Activated CD4-positive, alpha-beta T cell treated with anti-CD3 and anti-CD28 coated beads for 36 hours (primary cell): ENCODE data around the gene PRCC. TPM values are rescaled to one million over a fixed set of nuclear protein-coding genes. Genes with fewer than 3 reads are reported as not detected.

ENCODE experiments used
- ATAC-seq: fragments of 200-7000 bp; cut with Tn5 transposase; one replicate; pipeline ENCODE4 v1.10.0; 2021; ENCODE audit warnings: mild to moderate bottlenecking, moderate library complexity
- CTCF ChIA-PET: fragments of 350-600 bp; sonication (Branson Sonifier 250); formaldehyde crosslinking; loops from one replicate; lab custom pipeline; 2021; ENCODE audit warnings: antibody characterized with exemption; lab: Charles Lee
- POLR2A ChIA-PET: fragments of 350-600 bp; sonication (Branson Sonifier 250); formaldehyde crosslinking; loops from one replicate; lab custom pipeline; 2021; ENCODE audit warnings: antibody characterized with exemption, inconsistent platforms; lab: Charles Lee
- DNase-seq: peaks from one replicate; pipeline ENCODE4 v3.0.0-alpha.2; 2020
- H3K27ac Mint-ChIP-seq: one replicate; pipeline ENCODE4 v1.8.0; 2021; ENCODE audit warnings: mixed read lengths
- H3K27me3 Mint-ChIP-seq: one replicate; pipeline ENCODE4 v1.8.0; 2021; ENCODE audit warnings: mixed read lengths
- H3K36me3 Mint-ChIP-seq: one replicate; pipeline ENCODE4 v1.8.0; 2021; ENCODE audit warnings: low read depth, mixed read lengths
- H3K4me1 Mint-ChIP-seq: one replicate; pipeline ENCODE4 v1.8.0; 2021; ENCODE audit warnings: mixed read lengths
- H3K4me3 Mint-ChIP-seq: one replicate; pipeline ENCODE4 v1.8.0; 2021; ENCODE audit warnings: mild to moderate bottlenecking, moderate library complexity, mixed read lengths
- H3K9me3 Mint-ChIP-seq: one replicate; pipeline ENCODE4 v1.8.0; 2021; ENCODE audit warnings: low read depth, mixed read lengths
- intact Hi-C, 2 experiments: fragments of 100-400 bp; cut with DNase I in 1 of 2; cut with micrococcal nuclease in 1 of 2; formaldehyde crosslinking; loops; one replicate each; pipeline versions ENCODE4 v1.14.2 to v1.15.1; 2022 to 2024; cut with DNase I, micrococcal nuclease
- total RNA-seq, 2 experiments: library from RNA; stranded (reverse); gene quantifications; one replicate each; pipeline ENCODE4 v1.2.3, GENCODE V29; 2021

PRCC gene
- total RNA-seq, 2 experiments from 2014 or later: 80.4 to 110 TPM

DNA sequence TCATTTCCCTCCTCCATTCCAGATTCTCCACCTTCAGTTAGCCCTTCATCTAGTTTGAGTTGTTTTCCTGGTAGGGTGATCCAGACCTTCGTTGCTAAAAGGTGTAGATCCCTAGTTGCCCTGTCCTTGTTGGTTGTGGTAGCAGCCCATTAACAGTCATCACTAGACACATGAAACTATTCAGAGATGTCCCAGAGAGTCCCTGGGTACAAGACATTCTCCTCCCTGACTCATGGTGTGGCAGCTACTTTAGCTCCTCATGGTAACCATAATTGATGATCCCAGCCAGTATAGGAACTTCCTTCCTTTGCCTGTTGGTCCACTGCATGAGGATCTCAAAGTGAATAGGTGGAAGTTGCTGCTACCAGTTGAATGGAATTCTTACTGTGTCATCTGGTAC is 55.3 kb downstream of the PRCC start:
- Mint-ChIP-seq H3K27ac (peak overlapping the region; percentile 70), H3K9me3 (no peaks in the 10 kb centered on the region), H3K36me3 (no peaks in the 10 kb centered on the region), H3K4me3 (no peak overlapping the region), H3K4me1 (peaks cover 32% of the 10 kb centered on the region), H3K27me3 (no peaks in the 10 kb centered on the region)
- ChIA-PET POLR2A (interaction anchor here (0.6 to 1.2 kb wide), 3 partner anchors 13 to 603 kb away, joined by 3 to 4 read pairs (median 3); no protein-coding TSS in a partner anchor), CTCF (interaction anchor here (0.7 to 2.2 kb wide), 6 partner anchors 9 to 1933 kb away, joined by 3 to 12 read pairs (median 6); no protein-coding TSS in a partner anchor)
- DNase-seq (no peak), ATAC-seq (peak; percentile 31)
- intact Hi-C loops: no loop called here

DNA sequence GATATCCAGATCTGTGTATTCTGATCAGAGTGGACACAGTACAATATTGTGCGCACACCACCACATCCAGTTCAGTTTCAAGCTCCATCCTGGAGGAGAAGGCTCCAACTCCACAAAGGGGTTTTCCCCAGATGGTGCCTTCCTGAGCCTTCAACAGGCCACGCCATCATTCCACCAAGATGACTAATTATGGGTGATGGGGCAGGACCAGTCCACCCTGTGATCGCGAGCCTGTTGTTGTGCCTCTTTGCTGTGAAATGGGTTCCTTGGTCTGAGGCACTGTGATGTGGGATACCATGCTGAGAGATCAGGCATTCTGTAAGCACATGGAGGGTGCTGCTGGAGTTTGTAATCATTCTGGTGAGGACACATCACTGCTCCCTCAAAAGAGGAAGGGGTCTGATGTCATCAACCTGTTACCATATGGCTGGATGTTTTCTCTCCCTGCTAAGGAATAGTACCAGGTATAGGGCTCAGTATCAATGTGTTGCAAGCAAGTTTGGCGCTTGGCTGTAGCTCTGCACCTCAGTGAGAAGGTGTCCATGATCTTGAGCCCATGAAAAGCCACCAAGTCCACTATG is 56.0 kb downstream of the PRCC start:
- Mint-ChIP-seq H3K9me3 (no peaks in the 10 kb centered on the region), H3K27ac (no peak overlapping the region), H3K27me3 (no peaks in the 10 kb centered on the region), H3K4me3 (no peak overlapping the region), H3K4me1 (peaks cover 28% of the 10 kb centered on the region), H3K36me3 (no peaks in the 10 kb centered on the region)
- ChIA-PET POLR2A (no interaction called here), CTCF (interaction anchor here (0.6 to 4.3 kb wide), 2 partner anchors 15 to 97 kb away, joined by 4 to 26 read pairs; no protein-coding TSS in a partner anchor)
- intact Hi-C loops: no loop called here
- no peak for ATAC-seq
- no peak for DNase-seq

DNA sequence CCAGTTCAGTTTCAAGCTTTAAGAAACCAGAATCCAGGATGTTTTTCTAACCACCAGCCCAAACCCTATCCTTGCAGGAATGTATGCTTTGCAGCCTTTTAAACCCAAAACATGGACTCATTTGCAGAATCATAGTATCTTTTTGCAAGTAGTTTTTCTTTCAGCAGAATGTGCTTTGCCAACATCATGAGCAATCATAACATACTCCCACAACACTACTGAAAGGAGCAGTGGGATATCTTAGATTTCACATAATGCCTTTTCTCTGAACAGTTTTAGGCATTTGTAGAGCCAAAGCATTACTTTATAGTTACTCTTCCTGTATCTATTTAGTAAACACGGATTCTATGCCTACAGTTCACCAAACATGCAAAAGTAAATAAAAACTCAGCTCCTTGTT is 59.3 kb downstream of the PRCC start:
- intact Hi-C loops: no loop called here
- H3K27ac Mint-ChIP-seq: no peak overlapping the region
- POLR2A ChIA-PET: no interaction called here
- peaks cover 17% of the 10 kb centered on the region for H3K4me1 Mint-ChIP-seq
- DNase-seq (no peak), ATAC-seq (no peak)
- no peaks in the 10 kb centered on the region for H3K36me3 Mint-ChIP-seq
- H3K27me3 Mint-ChIP-seq: peaks cover 4% of the 10 kb centered on the region
- no peak overlapping the region for H3K4me3 Mint-ChIP-seq
- CTCF ChIA-PET: interaction anchor here (0.6 to 4.3 kb wide), 6 partner anchors 12 to 42 kb away, joined by 3 to 26 read pairs (median 3); no protein-coding TSS in a partner anchor
- no peaks in the 10 kb centered on the region for H3K9me3 Mint-ChIP-seq

GRCh38 chr1:156828400-156829124 is 61.2 kb downstream of the PRCC start:
- Mint-ChIP-seq H3K4me1 (peaks cover under 1% of the 10 kb centered on the region), H3K27ac (no peak overlapping the region), H3K36me3 (no peaks in the 10 kb centered on the region), H3K9me3 (no peaks in the 10 kb centered on the region), H3K27me3 (peaks cover 7% of the 10 kb centered on the region), H3K4me3 (no peak overlapping the region)
- ChIA-PET CTCF (interaction anchor here (2.4 kb wide), 1 partner anchor 10 kb away, joined by 19 read pairs; no protein-coding TSS in a partner anchor), POLR2A (no interaction called here)
- intact Hi-C loops: no loop called here
- DNase-seq (no peak), ATAC-seq (peak; percentile 30)

GRCh38 chr1:156832434-156832833 is 65.1 kb downstream of the PRCC start:
- H3K27ac Mint-ChIP-seq: no peak overlapping the region
- ATAC-seq (no peak), DNase-seq (no peak)
- H3K4me3 Mint-ChIP-seq: no peak overlapping the region
- ChIA-PET CTCF (interaction anchor here (0.6 to 1.8 kb wide), 5 partner anchors 11 to 37 kb away, joined by 3 to 7 read pairs (median 4); no protein-coding TSS in a partner anchor), POLR2A (no interaction called here)
- H3K36me3 Mint-ChIP-seq: no peaks in the 10 kb centered on the region
- H3K27me3 Mint-ChIP-seq: peaks cover 7% of the 10 kb centered on the region
- intact Hi-C loops: no loop called here
- H3K4me1 Mint-ChIP-seq: peaks cover 31% of the 10 kb centered on the region
- H3K9me3 Mint-ChIP-seq: no peaks in the 10 kb centered on the region

DNA sequence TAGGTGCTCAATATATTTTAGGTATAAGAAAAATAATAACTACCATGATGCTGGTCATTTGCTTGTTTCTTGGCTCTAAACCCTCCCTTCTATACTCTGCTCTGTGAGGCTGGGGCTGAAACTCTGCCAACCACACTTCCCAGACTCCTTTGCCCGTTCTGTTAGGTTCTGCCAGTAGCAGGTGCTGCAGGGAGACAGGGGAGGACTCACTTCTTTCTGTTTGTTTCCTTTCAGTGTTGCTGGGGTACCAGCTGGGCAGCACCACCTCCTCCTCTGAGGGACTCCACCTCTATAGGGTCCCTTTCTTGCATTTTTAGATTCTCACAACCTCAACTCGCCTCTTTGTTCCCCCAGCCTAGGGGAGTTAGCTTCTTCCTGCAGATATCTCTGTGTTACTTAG is 66.3 kb downstream of the PRCC start:
- H3K27me3 Mint-ChIP-seq: peaks cover 7% of the 10 kb centered on the region
- H3K9me3 Mint-ChIP-seq: no peaks in the 10 kb centered on the region
- ChIA-PET POLR2A (no interaction called here), CTCF (interaction anchor here (0.8 to 1.4 kb wide), 7 partner anchors 12 to 108 kb away, joined by 3 read pairs; no protein-coding TSS in a partner anchor)
- DNase-seq: peak; percentile 47
- peak overlapping the region; percentile 2 for H3K27ac Mint-ChIP-seq
- intact Hi-C loops: no loop called here
- H3K36me3 Mint-ChIP-seq: no peaks in the 10 kb centered on the region
- ATAC-seq: peak; percentile 49
- peaks cover 32% of the 10 kb centered on the region for H3K4me1 Mint-ChIP-seq
- H3K4me3 Mint-ChIP-seq: no peak overlapping the region

DNA sequence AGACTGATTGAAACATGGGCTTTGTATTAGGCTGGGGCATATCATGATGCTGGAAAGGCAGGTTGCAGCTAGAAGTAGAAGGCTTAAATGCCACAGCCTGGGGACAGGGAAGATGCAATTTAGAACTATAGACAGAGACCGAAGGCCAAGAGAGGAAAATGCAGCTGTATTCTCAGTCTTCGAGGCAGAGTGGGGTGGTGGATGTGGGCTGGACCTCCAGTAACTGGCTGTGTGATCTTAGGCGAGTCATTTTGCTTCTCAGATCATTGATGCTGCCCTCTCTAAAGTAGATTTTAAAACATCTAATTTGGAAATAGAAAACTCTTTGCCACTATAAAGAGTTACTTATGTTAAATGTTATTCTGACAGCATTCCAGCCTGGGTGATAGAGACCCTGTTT is 67.0 kb downstream of the PRCC start:
- no peak overlapping the region for H3K27ac Mint-ChIP-seq

GRCh38 chr1:156836041-156836654 is 68.8 kb downstream of the PRCC start:
- ChIA-PET POLR2A (no interaction called here), CTCF (interaction anchor here (0.6 to 7.1 kb wide), 4 partner anchors 25 to 92 kb away, joined by 3 to 84 read pairs (median 3); partner anchors contain the start of genes INSRR and NTRK1)
- no peaks in the 10 kb centered on the region for H3K9me3 Mint-ChIP-seq
- H3K4me1 Mint-ChIP-seq: peaks cover 36% of the 10 kb centered on the region
- peaks cover 16% of the 10 kb centered on the region for H3K27me3 Mint-ChIP-seq
- no peaks in the 10 kb centered on the region for H3K36me3 Mint-ChIP-seq
- H3K4me3 Mint-ChIP-seq: no peak overlapping the region
- intact Hi-C loops: no loop called here
- H3K27ac Mint-ChIP-seq: peak overlapping the region; percentile 34
- DNase-seq: peak; percentile 70
- ATAC-seq: peak; percentile 74

More for the DNA sequence above, 67.0 kb downstream of the PRCC start:
- Mint-ChIP-seq H3K36me3 (no peaks in the 10 kb centered on the region), H3K4me3 (no peak overlapping the region), H3K27me3 (peaks cover 12% of the 10 kb centered on the region), H3K9me3 (no peaks in the 10 kb centered on the region), H3K4me1 (peaks cover 36% of the 10 kb centered on the region)
- CTCF ChIA-PET: interaction anchor here (0.8 to 1.4 kb wide), 6 partner anchors 18 to 108 kb away, joined by 3 read pairs; no protein-coding TSS in a partner anchor
- POLR2A ChIA-PET: no interaction called here
- no peak for DNase-seq
- intact Hi-C loops: no loop called here
- peak; percentile 27 for ATAC-seq

DNA sequence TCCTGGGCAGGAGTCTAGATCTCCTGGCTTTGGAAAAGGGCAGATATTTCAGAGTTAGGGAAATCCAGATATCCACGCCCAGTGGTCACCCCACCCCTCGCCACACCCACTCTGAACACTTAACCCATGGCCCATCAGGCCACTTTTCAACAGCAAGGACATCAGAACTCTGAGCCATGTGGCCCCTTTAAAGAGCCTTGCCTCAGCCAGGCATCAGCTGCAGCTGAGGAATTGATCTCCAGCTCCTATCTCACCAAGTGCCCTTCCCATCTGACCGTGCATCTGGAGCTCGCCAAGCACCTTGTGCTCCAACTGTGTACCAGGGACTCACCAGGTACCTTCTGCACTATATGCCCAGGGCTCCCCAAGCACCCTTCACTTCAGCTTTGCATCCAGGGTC is 69.6 kb downstream of the PRCC start:
- intact Hi-C loops: no loop called here
- Mint-ChIP-seq H3K36me3 (no peaks in the 10 kb centered on the region), H3K9me3 (no peaks in the 10 kb centered on the region), H3K27ac (no peak overlapping the region), H3K4me1 (peaks cover 36% of the 10 kb centered on the region), H3K27me3 (peaks cover 15% of the 10 kb centered on the region), H3K4me3 (no peak overlapping the region)
- ATAC-seq (no peak), DNase-seq (no peak)
- ChIA-PET POLR2A (no interaction called here), CTCF (interaction anchor here (0.6 to 7.1 kb wide), 16 partner anchors 8 to 148 kb away, joined by 3 to 84 read pairs (median 6); partner anchors contain the start of genes INSRR and NTRK1)

DNA sequence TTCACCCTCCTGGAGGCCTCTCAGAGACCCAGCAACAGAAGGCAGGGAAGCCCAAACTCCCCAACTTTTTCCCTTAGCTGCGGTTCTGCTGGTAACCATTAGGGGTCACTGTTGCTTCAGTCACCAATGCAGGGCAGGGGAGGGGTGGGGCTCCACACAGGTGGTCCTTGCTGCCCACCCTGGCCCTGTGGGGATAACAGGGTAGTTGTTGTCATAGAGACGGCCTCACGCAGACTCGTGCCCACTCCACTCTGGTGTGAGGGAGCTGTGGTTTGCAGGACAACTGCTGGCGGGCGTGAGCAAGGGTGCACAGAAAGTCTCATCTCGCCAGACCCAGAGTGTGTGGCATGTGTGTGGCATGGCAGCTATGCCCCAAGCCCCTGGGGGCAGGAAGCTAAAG is 71.6 kb downstream of the PRCC start:
- intact Hi-C loops: loop anchor here (1.0 to 2.0 kb wide), 6 partner anchors 21 to 88 kb away; partner anchors contain the start of gene NTRK1 (in 2 of the 2)
- DNase-seq (peak; percentile 63), ATAC-seq (peak; percentile 49)
- Mint-ChIP-seq H3K27ac (no peak overlapping the region), H3K4me1 (peaks cover 33% of the 10 kb centered on the region), H3K9me3 (no peaks in the 10 kb centered on the region), H3K36me3 (no peaks in the 10 kb centered on the region), H3K4me3 (no peak overlapping the region), H3K27me3 (peaks cover 24% of the 10 kb centered on the region)
- POLR2A ChIA-PET: no interaction called here
- CTCF ChIA-PET: interaction anchor here (0.6 to 7.1 kb wide), 29 partner anchors 8 to 340 kb away, joined by 3 to 84 read pairs (median 5); partner anchors contain the start of genes INSRR, NES and NTRK1
